Stimulated activated CD8-positive, alpha-beta memory T cell treated with anti-CD3 and anti-CD28 coated beads, Interleukin-7, amount 100 ng/mL, for 1 hour (primary cell): ENCODE data around the gene RAD50.
"Not testable (repeated sequence)": the region's sequence is repeated elsewhere in the genome, so short reads cannot be mapped to it uniquely, and the experiment has no call there.

ENCODE experiments used
- DNase-seq, 2 donors: peaks; one replicate each; pipeline ENCODE4 v3.0.0-alpha.2; 2020; ENCODE audit warnings: low read depth in 2 of 2

The RAD50 gene

GRCh38 chr5:132633587-132633986 is 76.8 kb downstream of the RAD50 start:
- not testable (repeated sequence) for DNase-seq

GRCh38 chr5:132635873-132636272 is 79.1 kb downstream of the RAD50 start:
- DNase-seq = no peak

- DNase-seq = no peak
Observed at GRCh38 chr5:132637241-132637640, 80.5 kb downstream of the RAD50 start.

- no peak for DNase-seq
Observed at GRCh38 chr5:132639706-132640130, 82.9 kb downstream of the RAD50 start.

- DNase-seq = no peak
Observed at GRCh38 chr5:132640613-132641012, 83.8 kb downstream of the RAD50 start.

GRCh38 chr5:132641241-132641723 is 84.5 kb downstream of the RAD50 start:
- no peak for DNase-seq

GRCh38 chr5:132641841-132642240 is 85.1 kb downstream of the RAD50 start:
- no peak for DNase-seq

GRCh38 chr5:132644177-132644576 is 87.4 kb downstream of the RAD50 start:
- no peak for DNase-seq

GRCh38 chr5:132646583-132647266 is 89.9 kb downstream of the RAD50 start:
- no peak for DNase-seq

- DNase-seq = no peak
Observed at GRCh38 chr5:132647473-132647872, 90.7 kb downstream of the RAD50 start.

GRCh38 chr5:132648355-132648754 is 91.6 kb downstream of the RAD50 start:
- DNase-seq = no peak

GRCh38 chr5:132651838-132652469 is 95.2 kb downstream of the RAD50 start:
- no peak for DNase-seq

- no peak for DNase-seq
Observed at GRCh38 chr5:132653716-132654115, 96.9 kb downstream of the RAD50 start.

GRCh38 chr5:132655821-132656773 is 99.3 kb downstream of the RAD50 start:
- no peak for DNase-seq

- no peak for DNase-seq
Observed at GRCh38 chr5:132656774-132657355, 100.1 kb downstream of the RAD50 start.

GRCh38 chr5:132657676-132658380 is 101.1 kb downstream of the RAD50 start, which contains the start of gene IL13:
Gene IL13 (plus strand): TSS chr5:132658173. CDS start chr5:132658187, 14 bp downstream.
- DNase-seq = no peak

GRCh38 chr5:132658381-132659302 is 101.9 kb downstream of the RAD50 start:
- no peak for DNase-seq

GRCh38 chr5:132659598-132660493 is 103.1 kb downstream of the RAD50 start:
- no peak for DNase-seq
